HFFc6 (cell line): Measurements from ENCODE around the gene KLHL1. TPM values are rescaled to one million over a fixed set of nuclear protein-coding genes. Genes with fewer than 3 reads are reported as not detected.

Source experiments
- DNase-seq: peaks from one replicate; pipeline ENCODE4 v3.0.0-alpha.2; 2018
- H3K27ac Mint-ChIP-seq: 2 replicates; pipeline ENCODE4 v1.8.0; 2020; ENCODE audit warnings: mild to moderate bottlenecking, mixed read lengths
- H3K27me3 Mint-ChIP-seq: 2 replicates; pipeline ENCODE4 v1.8.0; 2021; ENCODE audit warnings: mild to moderate bottlenecking, moderate library complexity, mixed read lengths; ENCODE audit not compliant: insufficient read depth
- H3K36me3 Mint-ChIP-seq: 2 replicates; pipeline ENCODE4 v1.8.0; 2021; ENCODE audit warnings: low read depth, mixed read lengths
- H3K4me1 Mint-ChIP-seq: 2 replicates; pipeline ENCODE4 v1.8.0; 2020; ENCODE audit warnings: low read depth, mixed read lengths
- H3K4me3 Mint-ChIP-seq: 2 replicates; pipeline ENCODE4 v1.8.0; 2020; ENCODE audit warnings: mild to moderate bottlenecking, moderate library complexity, mixed read lengths
- H3K9me3 Mint-ChIP-seq: 2 replicates; pipeline ENCODE4 v1.8.0; 2020; ENCODE audit warnings: mild to moderate bottlenecking, mixed read lengths
- CTCF ChIP-seq: fragments of 200-600 bp; sonication (generic); IDR thresholded peaks from 2 replicates; pipeline ENCODE4 v1.5.0; 2021; ENCODE audit warnings: antibody characterized with exemption, mild to moderate bottlenecking
- total RNA-seq, 6 experiments: library from RNA; stranded (reverse); fragmentation: NEBNext Ultra II Directional; extraction: Animal tissue kit (Norgen Biotek cat#: 25700); gene quantifications; 2 replicates in 1 of 6; 3 replicates in 5 of 6; pipeline ENCODE4 v1.2.3, GENCODE V29; 2021

Gene KLHL1
- total RNA-seq, 6 experiments from 2014 or later, result not detected

DNA sequence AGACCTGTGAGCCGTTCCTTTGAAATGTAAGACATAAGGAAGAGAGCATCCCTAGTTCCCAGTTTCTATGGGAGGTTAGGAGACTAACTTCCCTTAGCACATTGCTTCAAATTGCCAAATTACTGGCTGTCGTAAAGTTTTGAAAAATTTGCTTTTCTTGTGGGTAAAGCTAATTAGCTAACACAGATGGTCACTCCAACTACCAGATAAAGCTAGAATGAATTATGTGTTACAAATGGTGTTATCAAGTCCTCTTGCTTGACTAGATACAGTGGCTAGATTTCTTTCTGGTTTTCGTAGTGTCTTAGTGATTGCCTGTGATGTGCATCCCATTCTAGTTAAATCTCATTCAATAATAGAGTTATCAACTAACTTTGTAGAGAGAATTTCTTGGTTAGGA is 417.3 kb downstream of the KLHL1 start:
- Mint-ChIP-seq H3K27me3 (no peaks in the 10 kb centered on the region), H3K27ac (no peak overlapping the region), H3K4me1 (no peaks in the 10 kb centered on the region), H3K36me3 (no peaks in the 10 kb centered on the region), H3K4me3 (no peak overlapping the region), H3K9me3 (peaks cover 6% of the 10 kb centered on the region; the same call in 1 of the 2 replicates)
- TF ChIP-seq CTCF, result no peak
- no peak for DNase-seq

DNA sequence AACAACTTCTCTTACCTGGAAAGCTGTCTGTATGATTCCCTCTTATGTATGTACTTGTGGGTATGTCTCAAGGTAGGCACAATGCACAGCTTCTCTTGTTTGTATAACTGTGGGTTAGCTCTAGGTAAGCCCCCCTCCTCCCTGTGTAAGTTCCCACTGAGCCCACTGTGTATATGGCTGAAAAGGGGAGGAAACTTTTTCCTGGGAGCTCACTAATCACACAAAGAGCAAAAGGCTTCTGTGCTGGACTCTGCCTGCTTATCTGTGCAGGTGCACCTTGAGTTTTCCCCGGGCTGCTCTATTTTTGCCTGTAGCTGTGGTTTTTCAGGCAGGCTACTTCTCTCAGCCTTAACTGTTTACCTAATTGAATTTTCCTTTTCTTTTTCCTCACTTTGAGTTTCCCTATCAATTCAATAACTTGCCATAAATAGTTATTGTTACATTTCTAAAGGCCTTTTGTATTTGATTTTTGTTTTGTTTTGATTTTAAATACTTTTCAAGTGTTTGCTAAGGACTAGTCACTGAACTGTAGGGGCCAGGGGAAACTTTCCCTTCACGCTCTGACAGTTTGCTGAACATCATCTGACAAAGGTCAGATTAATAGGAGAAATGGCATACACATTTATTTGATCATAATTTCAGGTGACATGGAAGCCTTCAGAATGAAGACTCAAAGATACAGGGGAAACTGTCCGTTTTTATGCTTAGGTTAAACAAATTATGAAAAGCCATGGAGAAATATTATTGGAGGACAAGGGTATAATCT is 424.1 kb downstream of the KLHL1 start:
- H3K36me3 Mint-ChIP-seq, result no peaks in the 10 kb centered on the region
- no peaks in the 10 kb centered on the region for H3K4me1 Mint-ChIP-seq
- H3K27ac Mint-ChIP-seq, result no peak overlapping the region
- no peak for DNase-seq
- H3K27me3 Mint-ChIP-seq, result no peaks in the 10 kb centered on the region
- H3K9me3 Mint-ChIP-seq, result peaks cover 11% of the 10 kb centered on the region
- H3K4me3 Mint-ChIP-seq, result no peak overlapping the region
- no peak for TF ChIP-seq CTCF

DNA sequence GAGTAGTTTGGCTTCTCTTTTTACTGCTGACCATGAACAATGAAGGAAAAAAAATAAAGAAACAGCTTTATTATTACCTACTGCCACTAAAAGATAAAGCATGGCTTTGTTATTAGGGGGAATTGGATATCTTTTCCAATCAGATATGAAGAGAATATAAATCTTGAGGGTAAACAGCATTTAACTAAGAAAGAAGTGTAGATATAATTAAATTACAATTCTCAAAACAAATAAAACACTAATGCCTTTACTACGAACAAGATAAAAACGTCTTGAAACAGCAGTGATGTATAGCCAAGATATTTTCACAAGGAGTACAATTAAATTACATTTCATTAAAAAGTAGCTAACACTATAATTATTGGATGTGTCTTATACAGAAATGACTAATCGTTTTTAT is 426.5 kb downstream of the KLHL1 start:
- Mint-ChIP-seq H3K36me3 (no peaks in the 10 kb centered on the region), H3K4me3 (no peak overlapping the region), H3K4me1 (no peaks in the 10 kb centered on the region), H3K27ac (no peak overlapping the region), H3K27me3 (no peaks in the 10 kb centered on the region), H3K9me3 (peaks cover 14% of the 10 kb centered on the region)
- DNase-seq, result no peak
- TF ChIP-seq CTCF, result no peak

GRCh38 chr13:69677343-69677742 is 430.9 kb downstream of the KLHL1 start:
- Mint-ChIP-seq H3K9me3 (peaks cover 20% of the 10 kb centered on the region), H3K27ac (no peak overlapping the region), H3K27me3 (no peaks in the 10 kb centered on the region), H3K36me3 (no peaks in the 10 kb centered on the region), H3K4me1 (no peaks in the 10 kb centered on the region), H3K4me3 (no peak overlapping the region)
- DNase-seq, result no peak
- TF ChIP-seq CTCF, result no peak

DNA sequence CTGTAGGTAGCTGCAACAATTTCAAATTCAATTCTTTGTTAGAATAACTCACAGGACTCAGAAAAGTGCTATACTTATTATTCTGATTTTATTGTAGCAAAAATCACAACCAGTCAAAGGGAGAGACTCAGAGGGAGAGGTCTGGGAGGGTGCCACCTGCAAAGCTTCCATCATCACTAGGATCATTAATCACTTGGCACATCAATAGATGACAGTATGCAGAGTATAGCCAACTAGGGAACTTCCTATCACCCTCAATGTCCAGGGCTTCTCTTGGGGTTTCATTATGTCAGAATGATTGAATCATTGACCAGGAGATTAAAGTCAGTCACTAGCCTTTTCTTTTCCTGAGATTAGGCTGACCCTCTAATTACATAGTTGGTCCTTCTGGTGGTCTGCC is 432.0 kb downstream of the KLHL1 start:
- TF ChIP-seq CTCF, result no peak

More for the DNA sequence above, 432.0 kb downstream of the KLHL1 start:
- no peak for DNase-seq
- Mint-ChIP-seq H3K27me3 (no peaks in the 10 kb centered on the region), H3K4me3 (no peak overlapping the region), H3K27ac (no peak overlapping the region), H3K9me3 (peaks cover 21% of the 10 kb centered on the region), H3K4me1 (no peaks in the 10 kb centered on the region), H3K36me3 (no peaks in the 10 kb centered on the region)
